ENCODE results near the gene RAPGEF5.

Gene RAPGEF5

DNA sequence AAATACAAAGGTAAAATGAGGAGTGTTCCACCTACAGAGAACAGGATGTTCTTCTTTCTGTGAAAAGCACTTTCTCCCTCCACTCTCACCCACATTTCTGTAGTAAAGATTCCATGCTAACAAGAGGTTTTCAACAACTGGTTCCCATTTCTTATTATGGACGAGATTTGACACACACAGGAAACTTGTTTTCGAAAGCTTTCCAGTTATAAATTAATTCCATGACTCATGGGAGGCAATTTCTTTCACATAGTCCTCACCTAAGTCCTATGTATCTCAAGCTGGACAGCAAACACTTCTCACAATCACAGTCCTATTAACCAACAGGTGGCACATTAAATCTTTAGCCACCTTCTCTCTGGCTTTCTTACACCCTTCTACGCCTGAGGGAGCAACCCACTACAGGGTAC lies 24.5 kb downstream of the RAPGEF5 start:
- H3K4me3 ChIP-seq (ENCODE audit: insufficient read depth, low read depth, low read length, poor library complexity, severe bottlenecking): no peak overlapping the region
- H3K27me3 ChIP-seq (replicated peaks; ENCODE audit: control insufficient read depth, insufficient read depth, low read length, poor library complexity, severe bottlenecking): no peaks in the 10 kb centered on the region
- H3K27ac ChIP-seq (ENCODE audit: insufficient read depth, low read length, poor library complexity, severe bottlenecking): no peak overlapping the region
- H3K4me1 ChIP-seq (ENCODE audit: control insufficient read depth, insufficient read depth, low read length, poor library complexity, severe bottlenecking): no peaks in the 10 kb centered on the region
- DNase-seq: no peak
- no peaks in the 10 kb centered on the region for H3K9me3 ChIP-seq (ENCODE audit: control insufficient read depth, low read length)
- no peaks in the 10 kb centered on the region for H3K36me3 ChIP-seq (ENCODE audit: control insufficient read depth, insufficient read depth, low read length)

DNA sequence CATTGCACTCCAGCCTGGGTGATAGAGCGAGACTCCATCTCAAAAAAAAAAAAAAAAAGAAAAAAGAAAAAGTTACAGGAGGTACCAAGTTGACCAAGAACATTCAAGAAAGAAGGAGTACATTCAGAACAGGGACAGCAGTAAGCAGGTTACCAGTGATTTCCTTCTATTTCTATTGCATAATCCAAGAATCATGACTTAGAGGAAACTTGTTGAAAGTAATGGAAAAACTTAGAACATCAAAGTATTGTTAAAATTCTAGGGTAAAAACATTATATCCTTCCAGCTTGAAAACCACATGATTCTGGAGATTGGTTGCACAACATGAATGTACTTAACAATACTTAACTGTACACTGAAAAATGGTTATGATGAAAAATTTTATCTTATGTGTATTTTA lies 25.2 kb downstream of the RAPGEF5 start:
- no peak overlapping the region for H3K27ac ChIP-seq (ENCODE audit: insufficient read depth, low read length, poor library complexity, severe bottlenecking)
- no peak overlapping the region for H3K4me3 ChIP-seq (ENCODE audit: insufficient read depth, low read depth, low read length, poor library complexity, severe bottlenecking)
- no peaks in the 10 kb centered on the region for H3K27me3 ChIP-seq (replicated peaks; ENCODE audit: control insufficient read depth, insufficient read depth, low read length, poor library complexity, severe bottlenecking)
- DNase-seq: no peak
- no peaks in the 10 kb centered on the region for H3K4me1 ChIP-seq (ENCODE audit: control insufficient read depth, insufficient read depth, low read length, poor library complexity, severe bottlenecking)
- H3K36me3 ChIP-seq (ENCODE audit: control insufficient read depth, insufficient read depth, low read length): no peaks in the 10 kb centered on the region
- no peaks in the 10 kb centered on the region for H3K9me3 ChIP-seq (ENCODE audit: control insufficient read depth, low read length)

DNA sequence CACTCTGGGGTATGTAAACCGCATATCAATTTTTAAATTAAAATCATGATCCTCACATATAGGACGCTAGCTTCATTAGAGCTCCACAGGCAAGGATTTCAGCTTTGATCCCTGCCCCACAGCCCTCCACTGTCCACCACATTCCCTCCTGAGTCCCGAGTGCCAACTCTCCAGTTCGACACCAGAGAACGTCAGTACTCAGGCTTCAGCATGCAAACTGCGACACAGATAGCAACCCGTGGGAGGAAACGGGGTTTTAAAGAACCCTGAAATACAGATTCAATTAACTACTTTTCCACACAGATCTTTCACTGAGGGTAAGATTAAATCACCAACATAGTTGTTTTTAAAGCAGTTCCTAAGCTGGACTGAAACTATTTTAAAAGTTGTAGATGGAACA lies 26.1 kb downstream of the RAPGEF5 start:
- Histone ChIP-seq H3K27me3 (replicated peaks; ENCODE audit: control insufficient read depth, insufficient read depth, low read length, poor library complexity, severe bottlenecking) (no peaks in the 10 kb centered on the region), H3K36me3 (ENCODE audit: control insufficient read depth, insufficient read depth, low read length) (no peaks in the 10 kb centered on the region), H3K4me3 (ENCODE audit: insufficient read depth, low read depth, low read length, poor library complexity, severe bottlenecking) (no peak overlapping the region), H3K4me1 (ENCODE audit: control insufficient read depth, insufficient read depth, low read length, poor library complexity, severe bottlenecking) (no peaks in the 10 kb centered on the region), H3K27ac (ENCODE audit: insufficient read depth, low read length, poor library complexity, severe bottlenecking) (no peak overlapping the region), H3K9me3 (ENCODE audit: control insufficient read depth, low read length) (no peaks in the 10 kb centered on the region)
- no peak for DNase-seq

DNA sequence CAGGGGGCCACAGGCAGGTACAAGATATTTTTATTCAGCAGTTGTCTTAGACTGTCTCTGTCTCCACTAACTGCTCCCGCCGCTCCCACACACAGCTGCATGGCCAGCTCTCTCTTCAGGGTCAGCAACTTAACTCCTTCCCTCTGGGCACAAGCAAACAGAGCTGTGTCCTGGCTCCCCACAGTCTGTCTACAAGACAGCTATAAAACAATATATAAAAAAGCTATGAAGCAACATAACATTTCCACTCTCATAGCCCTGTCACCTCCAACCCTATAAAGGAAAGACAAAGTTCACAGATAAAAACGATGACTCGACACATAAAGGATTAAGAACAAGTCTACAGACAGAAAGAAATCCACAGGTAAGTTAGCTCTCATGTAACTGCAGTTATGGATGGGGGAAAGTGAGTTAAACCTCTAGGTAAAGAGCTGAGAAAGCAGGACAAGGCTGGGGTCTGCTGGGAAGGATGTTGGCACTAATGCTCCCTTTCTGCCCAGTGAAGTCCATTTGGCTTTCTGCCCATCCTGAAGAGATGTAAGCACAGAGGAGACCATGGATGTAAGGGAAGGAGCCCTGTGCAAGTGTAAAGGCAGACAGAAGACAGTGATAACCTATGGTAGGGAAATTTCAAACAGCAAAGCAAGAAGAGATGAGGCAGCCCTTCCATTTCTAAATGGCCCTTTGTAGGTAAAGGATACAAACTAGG lies 27.0 kb downstream of the RAPGEF5 start:
- Histone ChIP-seq H3K9me3 (ENCODE audit: control insufficient read depth, low read length) (no peaks in the 10 kb centered on the region), H3K27me3 (replicated peaks; ENCODE audit: control insufficient read depth, insufficient read depth, low read length, poor library complexity, severe bottlenecking) (no peaks in the 10 kb centered on the region), H3K36me3 (ENCODE audit: control insufficient read depth, insufficient read depth, low read length) (no peaks in the 10 kb centered on the region), H3K4me1 (ENCODE audit: control insufficient read depth, insufficient read depth, low read length, poor library complexity, severe bottlenecking) (no peaks in the 10 kb centered on the region), H3K4me3 (ENCODE audit: insufficient read depth, low read depth, low read length, poor library complexity, severe bottlenecking) (no peak overlapping the region), H3K27ac (ENCODE audit: insufficient read depth, low read length, poor library complexity, severe bottlenecking) (no peak overlapping the region)
- no peak for DNase-seq

- Histone ChIP-seq H3K36me3 (ENCODE audit: control insufficient read depth, insufficient read depth, low read length) (no peaks in the 10 kb centered on the region), H3K9me3 (ENCODE audit: control insufficient read depth, low read length) (no peaks in the 10 kb centered on the region), H3K27me3 (replicated peaks; ENCODE audit: control insufficient read depth, insufficient read depth, low read length, poor library complexity, severe bottlenecking) (no peaks in the 10 kb centered on the region), H3K4me1 (ENCODE audit: control insufficient read depth, insufficient read depth, low read length, poor library complexity, severe bottlenecking) (no peaks in the 10 kb centered on the region), H3K4me3 (ENCODE audit: insufficient read depth, low read depth, low read length, poor library complexity, severe bottlenecking) (no peak overlapping the region), H3K27ac (ENCODE audit: insufficient read depth, low read length, poor library complexity, severe bottlenecking) (no peak overlapping the region)
- no peak for DNase-seq
Measured at GRCh38 chr7:22326181-22326580, 30.8 kb downstream of the RAPGEF5 start.

DNA sequence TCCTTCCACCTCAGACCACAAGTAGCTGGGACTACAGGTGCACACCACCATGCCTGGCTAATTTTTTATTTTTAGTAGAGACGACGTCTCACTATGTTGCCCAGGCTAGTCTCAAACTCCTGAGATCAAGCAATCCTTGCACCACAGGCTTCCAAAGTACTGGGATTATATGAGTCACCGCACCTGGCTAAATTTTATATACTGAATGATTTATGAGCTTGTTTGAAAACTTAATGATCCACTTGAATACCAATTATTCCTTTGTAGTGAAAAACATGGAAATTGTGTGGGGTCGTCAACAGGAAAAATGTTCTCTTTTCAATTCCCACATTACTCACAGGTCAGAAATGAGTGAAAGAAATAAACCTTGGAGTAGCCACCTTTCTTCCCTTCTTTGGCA lies 31.3 kb downstream of the RAPGEF5 start:
- no peaks in the 10 kb centered on the region for H3K27me3 ChIP-seq (replicated peaks; ENCODE audit: control insufficient read depth, insufficient read depth, low read length, poor library complexity, severe bottlenecking)
- no peak for DNase-seq
- H3K9me3 ChIP-seq (ENCODE audit: control insufficient read depth, low read length): no peaks in the 10 kb centered on the region
- H3K4me3 ChIP-seq (ENCODE audit: insufficient read depth, low read depth, low read length, poor library complexity, severe bottlenecking): no peak overlapping the region
- H3K27ac ChIP-seq (ENCODE audit: insufficient read depth, low read length, poor library complexity, severe bottlenecking): no peak overlapping the region
- H3K36me3 ChIP-seq (ENCODE audit: control insufficient read depth, insufficient read depth, low read length): no peaks in the 10 kb centered on the region
- no peaks in the 10 kb centered on the region for H3K4me1 ChIP-seq (ENCODE audit: control insufficient read depth, insufficient read depth, low read length, poor library complexity, severe bottlenecking)

- no peaks in the 10 kb centered on the region for H3K27me3 ChIP-seq (replicated peaks; ENCODE audit: control insufficient read depth, insufficient read depth, low read length, poor library complexity, severe bottlenecking)
- H3K36me3 ChIP-seq (ENCODE audit: control insufficient read depth, insufficient read depth, low read length): no peaks in the 10 kb centered on the region
- H3K4me3 ChIP-seq (ENCODE audit: insufficient read depth, low read depth, low read length, poor library complexity, severe bottlenecking): no peak overlapping the region
- H3K9me3 ChIP-seq (ENCODE audit: control insufficient read depth, low read length): no peaks in the 10 kb centered on the region
- no peaks in the 10 kb centered on the region for H3K4me1 ChIP-seq (ENCODE audit: control insufficient read depth, insufficient read depth, low read length, poor library complexity, severe bottlenecking)
- H3K27ac ChIP-seq (ENCODE audit: insufficient read depth, low read length, poor library complexity, severe bottlenecking): no peak overlapping the region
- DNase-seq: no peak
Measured at GRCh38 chr7:22323714-22324113, 33.2 kb downstream of the RAPGEF5 start.

GRCh38 chr7:22320416-22320815 lies 36.5 kb downstream of the RAPGEF5 start:
- no peak for DNase-seq
- Histone ChIP-seq H3K36me3 (ENCODE audit: control insufficient read depth, insufficient read depth, low read length) (no peaks in the 10 kb centered on the region), H3K4me3 (ENCODE audit: insufficient read depth, low read depth, low read length, poor library complexity, severe bottlenecking) (no peak overlapping the region), H3K27ac (ENCODE audit: insufficient read depth, low read length, poor library complexity, severe bottlenecking) (no peak overlapping the region), H3K9me3 (ENCODE audit: control insufficient read depth, low read length) (no peaks in the 10 kb centered on the region), H3K4me1 (ENCODE audit: control insufficient read depth, insufficient read depth, low read length, poor library complexity, severe bottlenecking) (no peaks in the 10 kb centered on the region), H3K27me3 (replicated peaks; ENCODE audit: control insufficient read depth, insufficient read depth, low read length, poor library complexity, severe bottlenecking) (no peaks in the 10 kb centered on the region)

GRCh38 chr7:22319424-22320403 lies 37.2 kb downstream of the RAPGEF5 start:
- DNase-seq: no peak
- H3K9me3 ChIP-seq (ENCODE audit: control insufficient read depth, low read length): no peaks in the 10 kb centered on the region
- no peaks in the 10 kb centered on the region for H3K36me3 ChIP-seq (ENCODE audit: control insufficient read depth, insufficient read depth, low read length)
- H3K27ac ChIP-seq (ENCODE audit: insufficient read depth, low read length, poor library complexity, severe bottlenecking): no peak overlapping the region
- no peak overlapping the region for H3K4me3 ChIP-seq (ENCODE audit: insufficient read depth, low read depth, low read length, poor library complexity, severe bottlenecking)
- no peaks in the 10 kb centered on the region for H3K4me1 ChIP-seq (ENCODE audit: control insufficient read depth, insufficient read depth, low read length, poor library complexity, severe bottlenecking)
- H3K27me3 ChIP-seq (replicated peaks; ENCODE audit: control insufficient read depth, insufficient read depth, low read length, poor library complexity, severe bottlenecking): no peaks in the 10 kb centered on the region

DNA sequence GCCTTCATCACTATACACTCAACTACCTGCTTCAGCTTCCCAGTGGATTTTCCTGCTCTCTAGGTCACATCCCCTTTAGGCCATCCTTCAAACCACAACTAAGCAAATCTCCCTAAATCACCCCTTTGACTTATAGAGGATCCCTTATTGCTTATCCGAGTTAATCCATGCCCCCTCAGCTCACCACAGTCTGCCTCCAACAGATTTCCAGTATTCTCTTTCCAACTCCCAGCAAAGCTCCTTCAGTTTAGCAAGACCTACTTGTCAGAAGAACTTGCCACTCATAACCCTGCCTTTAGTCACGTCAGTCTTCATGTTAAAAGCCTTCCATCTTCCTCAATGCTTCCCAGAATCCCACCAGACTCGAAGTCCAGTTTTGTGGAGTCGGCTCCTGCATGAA lies 38.6 kb downstream of the RAPGEF5 start:
- H3K27me3 ChIP-seq (replicated peaks; ENCODE audit: control insufficient read depth, insufficient read depth, low read length, poor library complexity, severe bottlenecking): no peaks in the 10 kb centered on the region
- no peaks in the 10 kb centered on the region for H3K4me1 ChIP-seq (ENCODE audit: control insufficient read depth, insufficient read depth, low read length, poor library complexity, severe bottlenecking)
- H3K9me3 ChIP-seq (ENCODE audit: control insufficient read depth, low read length): no peaks in the 10 kb centered on the region
- H3K27ac ChIP-seq (ENCODE audit: insufficient read depth, low read length, poor library complexity, severe bottlenecking): no peak overlapping the region
- no peak for DNase-seq
- H3K36me3 ChIP-seq (ENCODE audit: control insufficient read depth, insufficient read depth, low read length): no peaks in the 10 kb centered on the region
- H3K4me3 ChIP-seq (ENCODE audit: insufficient read depth, low read depth, low read length, poor library complexity, severe bottlenecking): no peak overlapping the region

Measured in effector memory CD4-positive, alpha-beta T cell (primary cell).